Upper lobe of left lung (tissue), 4 donors: ENCODE data around the gene KIF6.

Experiments
- CTCF ChIP-seq, 6 experiments: fragments of 450-650 bp in 4 of 6; fragments of 200-600 bp in 2 of 6; sonication (generic) in 2 of 6; IDR thresholded peaks; one replicate each; pipeline ENCODE4 v1.5.1; 2016 to 2019; ENCODE audit warnings: antibody characterized with exemption in 6 of 6
- POLR2A ChIP-seq, 4 donors: fragments of 450-650 bp; IDR thresholded peaks; one replicate each; pipeline ENCODE4 v1.5.1; 2016 to 2017; ENCODE audit warnings: antibody characterized with exemption in 4 of 4, mild to moderate bottlenecking in 2 of 4

- TF ChIP-seq POLR2A (IDR thresholded peaks at IDR 0.05) (no peak), CTCF (IDR thresholded peaks at IDR 0.05) (no peak)
Measured at GRCh38 chr6:39669973-39670342, 55.2 kb downstream of the KIF6 start.
